COLO829 (cell line): ENCODE results near the gene NETO1.

ENCODE experiments used
- DNase-seq: peaks from one replicate; pipeline ENCODE4 v3.0.0; 2012; ENCODE audit warnings: low spot score

Gene NETO1

DNA sequence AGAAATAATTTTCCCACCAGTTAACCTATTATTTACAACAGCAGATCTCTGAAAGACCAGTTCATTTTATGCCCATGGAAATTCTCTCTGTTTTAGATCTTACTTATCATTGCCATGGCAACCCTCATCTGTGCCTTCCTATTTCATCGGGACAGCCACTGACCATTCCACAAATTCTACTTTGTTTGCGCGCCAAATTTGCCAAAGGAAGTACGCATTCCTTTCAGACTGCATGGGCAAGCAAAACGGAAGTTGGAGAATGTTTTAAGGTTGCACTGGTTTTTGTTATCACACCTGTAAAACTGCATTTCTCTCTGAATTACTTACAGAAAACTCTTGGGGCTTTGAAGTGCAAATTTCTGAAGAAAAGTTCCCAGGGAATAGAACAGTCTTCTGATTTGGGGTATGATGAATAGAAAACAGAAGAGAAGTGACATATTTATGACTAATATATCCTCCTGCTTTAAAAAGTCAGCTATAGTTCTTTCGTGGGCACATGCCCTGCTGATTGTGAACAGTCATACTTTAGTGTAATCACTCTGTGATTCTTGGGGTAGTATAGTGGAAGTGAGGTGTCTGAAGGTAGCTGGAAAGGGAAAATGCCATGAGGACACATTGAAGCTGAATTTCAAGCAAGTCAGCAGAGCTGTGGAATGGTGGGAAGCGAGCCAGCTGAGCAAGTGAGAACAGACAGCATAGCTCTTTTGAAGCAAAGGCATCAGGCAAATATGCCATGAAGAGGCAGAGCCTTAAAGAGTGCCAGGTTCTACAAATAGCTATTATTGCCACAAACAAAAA is 20.9 kb downstream of the NETO1 start:
- DNase-seq = no peak

DNA sequence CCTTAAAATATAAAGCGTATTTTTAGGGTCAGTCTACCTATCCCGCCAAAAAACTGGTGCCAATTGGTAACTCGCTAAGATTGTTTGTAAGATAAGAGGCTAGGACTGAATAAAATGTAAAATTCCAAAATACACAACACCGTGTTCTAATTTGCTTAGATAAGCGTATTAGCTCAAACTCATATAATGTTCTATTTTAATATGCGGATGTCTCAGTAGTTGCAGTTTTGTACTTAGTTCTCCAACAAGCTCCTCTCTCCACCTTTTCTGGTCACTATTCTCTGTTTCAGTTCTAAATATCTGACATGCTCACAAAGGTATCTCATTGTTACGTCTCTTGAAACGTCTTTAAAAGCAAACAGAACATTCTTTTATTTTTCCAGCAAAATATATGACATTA is 24.0 kb downstream of the NETO1 start:
- no peak for DNase-seq

DNA sequence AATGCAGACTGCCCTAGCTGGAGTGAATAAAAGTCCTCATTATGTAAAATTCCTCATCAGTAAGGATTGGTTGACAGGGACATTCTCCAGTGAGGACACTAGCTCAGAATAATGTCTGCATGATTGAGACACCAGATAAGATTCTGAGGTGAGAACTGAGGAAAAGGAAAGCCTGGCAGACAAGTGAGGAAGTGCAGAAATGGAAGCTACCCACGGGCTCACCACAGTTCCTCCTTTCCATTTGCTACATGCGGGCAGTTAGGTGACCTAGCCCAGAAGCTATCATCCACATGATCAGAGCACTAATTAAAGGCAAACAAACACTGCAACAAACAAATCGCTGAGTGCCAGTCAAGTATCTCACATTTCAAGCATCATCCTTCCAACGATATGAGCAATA is 27.7 kb downstream of the NETO1 start:
- DNase-seq = no peak

DNA sequence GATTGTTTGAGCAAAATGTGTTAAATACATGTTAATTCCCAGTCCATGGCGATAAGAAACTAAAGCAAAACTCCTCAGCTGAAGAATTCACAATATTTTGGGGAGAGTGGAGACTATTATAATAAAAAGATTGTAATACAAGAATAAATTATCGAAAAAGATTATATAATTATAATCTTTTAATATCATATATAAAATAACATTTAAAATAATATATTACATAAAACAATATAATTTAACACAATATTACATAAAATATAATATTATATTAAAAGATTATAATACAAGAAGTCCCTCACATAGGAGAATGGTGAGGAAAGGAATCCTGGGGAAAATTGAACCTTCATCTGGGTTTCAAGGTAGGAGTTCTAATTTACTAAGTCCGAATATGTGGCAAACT is 33.1 kb downstream of the NETO1 start:
- DNase-seq = no peak

DNA sequence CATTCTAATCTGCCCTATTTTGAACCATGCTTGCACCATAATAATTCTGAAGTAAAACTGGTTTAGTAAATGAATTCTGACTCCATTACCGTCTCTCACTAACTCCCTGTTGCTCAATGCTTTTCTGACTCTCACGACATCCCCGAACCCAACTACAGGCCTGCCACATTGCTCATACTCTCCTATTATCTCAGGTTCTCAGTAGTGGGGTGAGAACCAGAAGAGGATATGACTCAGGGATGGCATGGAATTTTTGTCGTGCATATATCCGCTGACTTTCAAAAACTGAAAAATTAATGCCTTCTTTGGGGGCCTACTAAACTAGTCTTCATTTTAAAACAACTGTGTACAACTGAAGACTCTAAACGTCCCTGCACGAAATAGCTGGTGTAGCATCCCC is 34.3 kb downstream of the NETO1 start:
- no peak for DNase-seq

DNA sequence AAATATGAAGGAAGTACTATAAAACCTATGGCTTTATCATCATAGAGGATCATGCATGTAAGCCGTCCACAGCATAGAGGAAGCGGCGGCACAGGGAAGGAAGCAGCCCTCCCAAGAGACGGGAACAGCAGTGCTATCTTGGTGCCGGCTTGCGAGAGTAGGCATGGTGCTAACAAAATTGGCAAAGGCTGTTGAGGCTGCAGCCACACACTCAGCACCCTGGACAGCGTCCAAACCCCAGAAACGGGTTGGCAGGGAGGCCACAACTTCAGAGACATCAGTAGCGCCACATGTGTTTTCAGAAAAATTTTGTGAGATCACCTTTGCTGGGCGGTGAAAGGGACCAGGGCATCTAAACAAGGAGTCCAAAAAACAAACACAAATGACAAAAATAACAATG is 37.7 kb downstream of the NETO1 start:
- no peak for DNase-seq

DNA sequence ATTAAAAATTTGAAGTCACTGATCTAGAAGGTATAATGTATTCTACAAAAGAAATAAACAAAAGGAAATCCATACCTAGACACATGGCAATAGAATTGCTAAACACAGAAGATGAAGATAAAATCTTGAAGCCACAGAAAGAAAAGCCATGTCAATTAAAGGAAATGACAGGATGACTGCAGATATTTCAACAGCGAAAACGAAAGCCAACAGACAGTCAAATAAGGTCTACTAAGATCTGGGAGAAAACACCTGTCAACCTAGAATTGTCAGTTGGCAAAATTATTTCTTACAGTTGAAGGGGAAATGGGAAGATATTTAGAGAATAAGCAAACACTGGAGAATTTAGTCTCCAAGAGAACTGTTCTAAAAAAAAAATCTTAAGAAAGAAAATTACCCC is 39.2 kb downstream of the NETO1 start:
- no peak for DNase-seq

DNA sequence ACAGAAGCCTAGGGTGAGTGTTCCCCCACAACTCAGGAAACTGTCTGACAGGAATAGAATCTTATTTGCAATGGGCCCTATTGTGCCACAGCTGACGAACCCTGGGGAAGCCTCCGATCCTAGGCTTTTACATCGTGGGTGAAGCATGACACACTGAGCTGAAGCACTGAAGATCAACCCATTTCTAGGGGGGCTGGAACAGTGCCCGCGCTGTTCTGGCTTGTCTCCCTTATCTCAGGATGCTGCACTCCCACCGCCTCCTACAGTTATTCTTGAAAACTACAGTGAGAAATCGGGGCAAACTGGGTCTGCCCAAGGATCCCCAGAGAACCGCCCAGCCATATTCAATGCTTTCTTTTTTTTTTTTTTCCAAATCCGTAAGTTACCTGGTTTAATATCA is 41.1 kb downstream of the NETO1 start:
- DNase-seq = no peak

DNA sequence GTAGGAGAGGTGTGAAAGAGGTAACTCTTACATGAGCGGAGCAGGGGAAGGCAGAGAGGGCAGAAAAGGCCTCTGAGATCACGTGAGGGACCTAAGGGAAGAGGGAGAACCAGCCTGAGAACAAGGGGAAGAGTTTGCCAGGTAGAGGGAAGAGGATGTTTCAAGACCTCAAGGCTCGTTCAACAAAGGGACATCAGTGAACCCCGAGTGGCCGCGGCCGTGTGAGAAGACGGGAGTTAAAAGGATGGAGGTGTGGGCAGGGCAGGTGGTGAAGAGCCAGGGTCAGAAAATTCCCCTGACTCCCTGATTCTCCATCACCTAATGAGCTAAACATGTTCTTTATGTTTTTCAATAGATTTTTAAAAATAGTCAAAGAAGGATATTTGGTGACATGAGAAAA is 44.4 kb downstream of the NETO1 start:
- no peak for DNase-seq

DNA sequence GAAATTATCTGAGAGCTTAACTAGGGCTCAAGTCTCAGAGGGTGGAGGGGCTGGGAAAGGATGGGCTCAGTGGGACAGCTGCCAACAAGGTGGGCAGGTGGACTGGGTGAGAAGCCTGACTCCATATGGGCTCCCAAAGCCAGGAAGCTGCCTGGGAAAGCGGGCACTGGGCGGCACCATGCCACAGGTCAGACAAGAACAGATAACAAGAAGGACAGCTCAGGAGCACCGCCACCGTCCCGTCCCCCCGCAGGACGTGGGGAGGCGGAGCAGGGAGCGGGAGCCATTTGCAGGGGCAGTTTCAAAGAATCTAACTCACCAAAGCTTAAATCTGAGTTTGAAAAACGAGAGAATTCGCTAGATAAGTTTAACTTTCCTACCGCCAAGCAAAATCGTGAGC is 45.6 kb downstream of the NETO1 start:
- no peak for DNase-seq

DNA sequence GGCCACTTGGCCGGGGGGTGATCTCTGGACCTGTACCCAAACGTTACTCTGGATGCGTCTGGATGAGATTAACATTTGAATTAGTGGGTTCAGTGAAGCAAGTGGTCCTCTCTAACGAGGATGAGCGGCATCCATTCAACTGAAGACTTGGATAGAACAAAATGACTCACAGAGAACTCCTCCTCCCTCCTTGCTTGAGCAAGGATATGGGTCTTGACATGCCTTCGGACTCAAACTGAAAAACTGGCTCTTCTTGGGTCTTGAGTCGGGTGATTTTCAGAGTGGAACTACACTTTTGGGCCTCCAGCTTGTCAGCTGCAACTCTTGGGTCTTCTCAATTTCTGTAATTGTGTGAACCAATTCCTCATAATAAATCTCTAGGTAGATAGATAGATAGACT is 47.2 kb downstream of the NETO1 start:
- no peak for DNase-seq

DNA sequence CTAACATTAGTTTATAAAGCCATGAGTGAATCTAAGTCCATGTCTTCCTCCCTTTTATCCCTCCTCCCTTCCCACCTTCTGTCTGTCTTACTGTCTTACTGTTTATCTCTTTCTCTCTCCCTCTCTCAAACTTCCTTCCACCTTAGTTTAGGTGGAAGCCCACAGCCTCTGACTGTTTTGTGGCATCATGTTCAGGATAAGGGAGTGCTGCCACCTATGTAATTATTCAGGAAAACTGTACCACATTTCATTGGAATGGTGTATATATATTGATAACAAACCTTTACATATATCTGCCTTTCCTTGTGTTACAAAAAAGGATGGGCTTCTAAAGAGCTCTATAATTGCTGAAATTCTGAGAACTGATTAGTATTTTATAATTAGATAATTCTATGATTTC is 48.7 kb downstream of the NETO1 start:
- no peak for DNase-seq

DNA sequence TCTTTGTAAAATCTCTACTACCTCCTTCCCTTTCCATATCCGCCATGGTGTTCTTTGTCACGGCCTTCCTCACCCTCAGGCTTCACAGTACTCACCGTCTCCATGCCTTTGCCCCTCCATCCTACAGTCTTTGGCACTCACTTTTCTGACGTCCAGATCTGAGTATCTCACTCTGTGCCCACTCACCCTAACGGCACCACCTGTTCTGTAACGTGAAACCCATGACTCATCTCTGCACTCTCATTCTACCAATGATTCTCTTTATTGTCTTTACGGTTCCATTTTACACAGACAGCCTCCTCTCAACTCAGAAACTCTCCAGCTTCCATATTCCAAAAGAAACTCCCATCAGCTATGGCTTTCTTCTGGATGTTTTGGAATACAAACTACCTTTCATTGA is 56.7 kb downstream of the NETO1 start:
- DNase-seq = no peak

DNA sequence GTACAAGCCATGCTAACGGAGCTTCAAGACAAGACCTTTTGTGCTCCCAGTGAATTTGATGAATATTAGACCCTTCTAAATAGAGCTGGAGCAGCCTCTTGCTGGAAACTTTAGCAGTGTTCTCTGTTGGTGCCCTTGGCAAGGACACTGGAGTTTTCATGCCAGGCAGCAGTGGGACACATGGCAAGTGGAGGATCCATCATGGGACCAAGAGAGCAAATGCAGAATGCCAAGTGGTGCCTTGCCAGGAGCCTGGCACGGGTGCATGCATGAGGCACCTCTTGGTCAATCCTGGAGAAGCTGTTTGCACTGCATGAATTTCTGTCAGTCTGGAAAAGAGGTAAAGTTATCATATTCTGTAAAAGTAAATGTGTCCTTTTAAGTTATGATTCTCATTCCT is 59.1 kb downstream of the NETO1 start:
- DNase-seq = no peak

DNA sequence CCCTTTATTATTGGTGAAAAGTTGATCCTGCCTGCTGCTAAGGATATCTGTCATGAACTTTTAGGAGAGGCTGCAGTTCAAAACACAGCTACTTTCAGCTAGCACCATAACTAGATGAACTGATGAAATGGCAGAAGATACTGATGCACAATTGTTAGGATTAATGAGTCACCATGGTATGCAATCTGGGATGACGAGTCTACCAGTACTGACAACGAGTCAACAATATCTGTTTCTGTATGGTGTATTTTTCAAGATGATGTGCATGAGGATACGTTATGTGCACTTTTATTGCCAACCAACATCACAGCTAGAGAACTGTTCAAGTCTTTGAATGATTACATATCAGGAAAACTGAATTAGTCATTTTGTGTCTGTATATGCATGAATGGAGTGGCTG is 68.7 kb downstream of the NETO1 start:
- no peak for DNase-seq

DNA sequence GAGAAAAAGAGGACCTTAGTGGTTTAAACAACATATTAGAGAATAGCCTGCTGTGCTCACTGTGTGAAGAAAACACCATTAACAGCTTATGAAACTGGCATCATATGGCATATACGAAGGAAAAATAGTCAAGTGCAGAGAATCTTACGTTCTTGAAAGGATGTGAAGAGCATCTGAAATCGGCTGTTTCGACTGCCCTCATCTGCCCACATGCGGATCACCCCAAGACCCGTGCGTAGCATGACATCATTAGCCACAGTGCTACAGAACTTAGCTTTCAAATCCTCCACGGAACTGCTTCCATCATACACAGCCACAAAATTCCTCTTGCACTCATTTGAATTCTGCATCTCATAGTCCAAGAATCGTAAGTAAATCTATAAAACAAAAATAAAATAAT is 84.3 kb downstream of the NETO1 start:
- no peak for DNase-seq

DNA sequence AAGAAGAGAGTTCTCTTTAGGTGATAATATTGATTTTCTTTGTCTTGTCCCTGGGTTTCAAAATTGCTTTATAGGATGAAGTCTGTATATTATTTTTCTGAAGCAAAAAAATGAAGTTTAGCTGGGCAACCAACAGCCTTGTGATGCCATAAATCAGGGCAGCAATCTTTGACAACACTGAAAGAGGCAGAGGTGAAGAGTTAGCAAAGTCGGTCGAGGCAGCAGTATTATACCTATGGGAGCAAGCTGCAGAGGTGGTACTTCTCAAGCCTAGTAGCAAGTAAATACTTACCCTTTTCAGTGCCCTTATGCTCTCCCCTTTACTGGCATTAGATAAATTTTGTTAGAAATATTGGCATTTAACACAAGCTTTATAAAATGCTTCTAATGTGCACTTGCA is 92.9 kb downstream of the NETO1 start:
- DNase-seq = no peak

DNA sequence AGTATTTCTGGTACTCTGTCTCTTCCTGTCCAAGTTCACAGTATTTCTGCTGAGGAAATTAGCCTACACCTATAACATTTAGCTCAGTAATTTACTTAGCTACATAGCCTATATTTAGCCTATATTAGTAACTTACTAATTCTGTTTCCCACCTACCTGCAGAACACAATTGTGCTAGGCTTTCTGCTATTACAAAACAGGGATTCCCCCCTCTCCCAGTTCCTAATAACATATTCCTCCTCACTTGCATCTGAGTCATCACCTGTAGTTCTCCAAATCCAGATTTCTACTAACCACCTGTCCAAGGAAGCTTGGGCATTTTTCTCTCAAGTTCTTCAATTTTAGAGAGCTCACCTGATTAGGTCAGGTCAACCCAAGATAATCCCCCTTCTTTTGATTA is 94.9 kb downstream of the NETO1 start:
- no peak for DNase-seq

DNA sequence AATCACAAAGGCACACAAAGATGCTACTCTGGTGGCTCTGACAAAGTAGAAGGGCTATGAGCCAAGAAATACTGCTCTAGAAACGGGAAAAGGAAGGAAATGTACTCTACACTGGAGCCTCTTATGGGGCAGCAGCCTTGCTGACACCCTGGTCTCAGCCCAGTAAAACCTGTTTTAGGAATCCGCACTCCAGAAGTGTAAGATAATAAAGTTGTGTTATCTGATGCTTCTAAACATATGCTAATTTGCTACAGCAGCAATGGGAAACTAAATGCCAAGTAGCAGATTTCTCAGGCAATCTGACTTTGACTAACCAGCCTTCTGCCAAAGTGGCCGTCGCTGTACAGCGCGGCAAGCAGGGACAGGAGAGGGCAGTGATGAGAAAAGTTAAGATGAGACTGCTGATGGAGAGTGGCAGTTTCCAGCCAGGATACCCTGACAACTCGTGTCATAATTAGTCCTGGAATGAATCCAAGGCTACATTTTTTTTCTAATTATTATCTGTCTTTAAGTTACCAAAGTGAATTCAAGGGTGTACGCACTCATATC is 99.0 kb downstream of the NETO1 start:
- DNase-seq = no peak

DNA sequence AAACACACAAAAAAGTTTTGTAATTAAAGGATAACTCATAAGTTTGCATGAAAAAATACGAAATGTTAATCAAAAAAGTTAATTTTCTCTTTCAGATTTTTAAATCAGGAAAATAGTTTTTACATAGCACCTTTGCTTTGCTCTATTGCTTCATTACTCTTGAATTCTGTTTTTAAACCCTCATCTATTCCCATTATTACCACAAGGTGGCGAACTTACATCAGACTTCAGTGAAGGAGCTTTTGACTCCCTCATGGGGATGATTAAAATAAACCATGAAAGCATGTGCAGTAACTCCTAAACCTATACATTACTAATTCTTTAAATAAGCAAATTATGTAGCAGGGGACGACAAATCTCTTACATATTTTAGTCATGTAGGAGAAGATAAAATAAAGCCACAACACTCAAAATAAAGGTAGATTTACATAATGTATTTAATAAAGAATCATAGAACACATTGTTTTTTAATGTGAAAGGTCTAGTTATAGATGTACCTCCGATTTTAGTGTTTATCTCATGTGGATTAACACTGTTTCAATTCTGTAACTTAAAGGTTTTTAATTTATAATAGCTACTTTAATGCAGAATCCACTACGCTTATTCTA is 105.2 kb downstream of the NETO1 start:
- peak; percentile 28 for DNase-seq

DNA sequence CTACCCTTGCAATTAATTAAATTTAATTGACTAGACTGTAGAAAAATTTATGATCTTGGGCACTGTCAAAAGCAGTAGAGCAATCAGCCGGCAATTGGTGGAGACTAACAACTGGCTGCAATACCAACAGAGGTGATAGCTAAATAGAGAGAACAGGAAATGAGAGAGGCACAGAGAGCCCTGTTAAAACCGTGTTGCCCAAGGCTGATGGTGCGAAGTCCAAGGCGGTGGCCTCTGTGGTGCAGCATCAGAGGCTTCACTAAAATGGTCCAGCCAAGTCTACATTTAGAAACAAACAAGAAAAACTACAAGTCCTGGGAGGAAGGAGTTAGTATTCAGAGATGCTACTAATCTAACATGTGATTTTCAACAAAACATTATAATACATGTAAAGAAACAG is 115.6 kb downstream of the NETO1 start:
- DNase-seq = no peak

DNA sequence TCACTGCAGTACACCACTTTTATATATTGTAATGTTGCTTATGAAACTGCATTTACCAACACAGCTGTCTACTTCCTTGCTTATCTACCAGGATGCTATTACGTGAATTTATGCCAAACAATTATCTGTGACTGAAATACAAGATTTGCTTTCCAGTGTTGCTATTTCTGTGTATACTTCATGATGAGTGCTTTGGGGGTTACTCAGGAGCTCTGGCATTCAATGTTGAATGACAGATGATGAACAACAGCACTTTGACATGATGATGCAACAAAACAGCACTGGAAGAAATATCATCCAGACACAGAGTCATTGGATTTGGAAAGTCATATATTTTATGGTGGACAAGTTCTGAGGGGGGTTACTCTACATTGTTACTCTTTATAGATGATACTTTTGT is 125.8 kb downstream of the NETO1 start:
- DNase-seq = no peak

DNA sequence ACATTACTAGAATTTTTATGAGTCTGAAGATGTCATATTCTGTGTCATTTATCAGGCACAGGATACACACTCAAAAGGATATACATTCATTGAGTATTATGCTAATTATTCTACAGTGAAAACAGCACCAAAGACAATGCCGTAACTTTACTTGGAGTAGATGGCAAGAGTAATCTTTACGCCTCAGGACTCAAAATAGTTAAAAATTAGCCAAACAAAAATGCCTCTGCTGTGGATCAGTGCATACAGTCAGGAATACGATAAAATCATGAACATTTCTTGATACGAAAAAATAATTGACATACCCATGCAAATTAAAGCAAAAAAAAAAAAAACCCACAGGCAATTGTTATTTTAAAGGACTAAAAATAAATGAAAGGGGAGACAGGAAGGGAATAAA is 129.7 kb downstream of the NETO1 start:
- no peak for DNase-seq

DNA sequence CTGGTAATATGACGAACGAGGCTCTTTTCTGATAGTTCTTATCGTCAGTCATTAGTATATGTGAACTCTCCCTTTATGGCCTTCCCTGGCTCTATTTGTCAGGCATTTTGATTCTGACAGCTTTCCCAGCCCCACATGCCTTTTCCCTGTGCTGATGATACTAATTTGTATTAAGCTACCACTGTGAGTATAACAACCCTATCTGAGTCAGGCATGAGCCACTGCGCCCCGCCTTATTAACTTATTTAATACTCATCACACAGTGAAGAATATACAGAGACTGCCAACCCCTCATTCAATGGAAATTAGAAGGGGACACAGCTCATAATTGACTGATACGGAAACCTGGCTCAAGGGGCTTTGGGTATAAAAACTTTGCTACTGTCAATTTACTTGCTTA is 140.0 kb downstream of the NETO1 start:
- no peak for DNase-seq
